Cortex of kidney (tissue), 1 donor: ENCODE measurements around the gene SLPI.

Experiments
- DNase-seq: peaks from one replicate; lab custom pipeline; 2025; lab: John Stamatoyannopoulos, UW

SLPI gene

DNA sequence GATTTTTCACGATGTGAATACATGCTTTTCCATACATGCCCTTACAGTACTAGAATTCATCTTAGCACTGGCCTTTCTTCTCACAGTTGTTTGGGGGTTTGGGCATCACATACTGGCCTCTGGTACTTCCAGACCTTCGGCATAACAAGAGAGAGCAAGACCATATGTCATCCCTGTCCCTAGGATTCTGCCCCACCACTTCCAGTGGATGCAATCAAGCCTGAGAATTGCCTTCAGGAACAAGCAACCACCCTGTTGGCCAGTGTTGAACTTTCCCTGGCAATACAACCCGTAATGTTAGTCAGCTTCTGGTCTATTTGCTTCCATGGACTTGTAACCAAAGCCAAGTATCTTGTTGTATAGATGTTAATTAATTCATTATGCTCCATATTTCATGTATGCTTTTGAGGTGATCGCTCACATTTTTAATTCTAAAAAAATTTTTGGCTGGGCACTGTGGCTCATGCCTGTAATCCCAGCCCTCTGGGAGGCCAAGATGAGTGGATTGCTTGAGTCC lies 15.4 kb upstream of the SLPI start:
- no peak for DNase-seq

DNA sequence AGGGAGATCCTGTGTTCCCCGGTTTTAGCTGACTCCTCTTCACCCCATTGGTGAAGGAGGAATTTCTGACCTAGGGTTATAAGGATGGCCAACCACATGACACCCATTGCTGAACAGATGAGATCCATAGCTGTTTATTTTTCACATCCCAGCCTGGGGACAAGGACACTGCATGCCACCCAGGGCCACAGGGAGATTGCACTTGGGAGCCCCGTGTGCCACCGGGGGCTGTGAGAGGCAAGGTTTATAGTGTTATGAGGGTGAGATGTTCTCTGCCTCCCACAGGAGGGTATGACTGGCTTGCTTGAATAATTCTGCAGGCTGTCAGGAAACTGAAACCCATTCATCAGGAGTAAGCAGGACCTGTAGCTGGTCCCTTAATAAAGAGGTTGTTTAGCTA lies 14.7 kb upstream of the SLPI start:
- DNase-seq = no peak

DNA sequence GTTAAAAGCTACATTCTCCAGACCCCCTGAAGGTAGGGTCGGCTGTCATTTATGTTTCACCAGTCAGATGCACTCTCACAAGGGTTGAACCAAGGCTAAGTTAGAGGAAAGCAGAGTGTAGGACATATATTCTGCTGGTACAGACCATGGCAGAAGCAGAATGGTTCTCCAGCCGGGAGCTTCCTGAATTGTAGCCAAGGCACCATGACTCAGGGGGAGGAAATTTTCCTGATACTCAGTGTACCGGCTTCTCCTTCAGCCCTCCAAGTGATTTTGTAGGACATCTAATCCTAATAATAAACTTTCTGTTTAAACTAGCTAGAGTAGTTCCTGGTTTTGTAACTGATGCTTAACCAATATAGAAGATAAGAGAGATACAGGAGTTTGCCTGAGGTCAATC lies 14.2 kb upstream of the SLPI start:
- DNase-seq = no peak

DNA sequence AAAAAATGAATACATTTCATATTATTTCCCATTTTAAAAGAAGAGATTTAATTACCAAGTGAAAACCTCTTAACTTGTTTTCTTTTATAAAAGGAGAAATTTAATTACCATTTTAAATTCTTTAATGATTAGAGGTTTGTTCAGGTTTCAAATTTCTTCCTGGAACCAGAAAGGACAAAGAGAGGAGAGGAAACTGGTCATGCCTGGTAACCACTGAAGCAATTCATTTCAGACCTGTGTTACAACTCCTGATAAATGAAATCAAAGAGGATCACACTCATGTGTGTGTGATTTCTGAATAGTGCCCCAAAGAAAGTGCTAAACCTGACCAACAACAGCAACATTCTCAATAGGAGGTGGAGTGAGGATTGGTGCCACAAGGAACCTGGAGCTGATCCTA lies 12.6 kb upstream of the SLPI start:
- DNase-seq = no peak

DNA sequence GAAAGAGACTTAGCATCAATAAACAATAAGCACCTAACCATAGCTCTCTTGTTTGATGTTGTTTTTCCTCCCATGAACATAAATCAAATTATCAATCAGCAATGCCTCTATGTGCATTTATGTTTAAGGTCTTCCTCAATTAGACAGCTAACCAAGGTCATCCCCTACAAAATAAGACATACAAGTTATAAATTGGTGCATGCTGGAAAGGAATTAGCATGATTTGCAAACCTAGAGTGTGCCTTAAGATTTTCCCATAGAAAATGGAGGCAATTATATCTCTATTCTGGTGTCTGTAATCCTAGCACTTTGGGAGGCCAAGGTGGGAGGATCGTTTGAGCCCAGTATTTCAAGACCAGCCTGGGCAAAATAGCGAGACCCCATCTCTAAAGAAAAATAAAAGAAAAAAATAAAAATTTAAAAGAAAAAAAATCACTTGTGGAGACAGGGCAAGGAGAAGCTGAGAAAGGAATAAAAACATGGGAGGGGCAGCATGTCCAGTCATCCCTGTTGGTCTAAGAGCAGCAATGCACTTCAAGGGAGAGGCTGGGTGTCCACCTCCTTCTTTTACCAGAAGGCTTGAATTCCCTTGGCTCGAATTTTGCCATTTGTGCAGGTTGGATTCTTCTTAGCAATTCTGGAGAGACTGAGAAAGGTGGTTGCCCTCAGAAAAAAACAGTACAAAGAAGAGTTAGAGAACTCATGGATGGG lies 9.3 kb upstream of the SLPI start:
- DNase-seq = no peak

DNA sequence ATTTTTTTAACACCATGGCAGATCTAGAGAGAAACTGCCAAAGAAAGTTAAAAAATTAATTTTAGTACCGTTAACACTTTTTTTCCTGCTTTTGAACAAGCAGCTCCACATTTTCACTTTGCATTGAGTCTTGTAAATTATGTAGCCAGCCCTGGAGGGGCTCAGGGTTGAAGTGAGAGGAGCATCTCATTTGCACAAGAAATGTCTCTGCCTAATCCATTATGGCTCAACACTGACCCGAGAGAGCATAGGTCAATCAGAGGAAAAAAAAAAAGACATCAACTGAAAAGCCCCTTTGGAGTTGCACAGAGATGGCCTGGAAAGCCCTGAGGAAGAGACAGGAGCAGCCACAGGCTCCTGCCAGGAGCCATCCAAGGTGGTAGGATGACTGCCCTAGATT lies 4.3 kb upstream of the SLPI start:
- no peak for DNase-seq

DNA sequence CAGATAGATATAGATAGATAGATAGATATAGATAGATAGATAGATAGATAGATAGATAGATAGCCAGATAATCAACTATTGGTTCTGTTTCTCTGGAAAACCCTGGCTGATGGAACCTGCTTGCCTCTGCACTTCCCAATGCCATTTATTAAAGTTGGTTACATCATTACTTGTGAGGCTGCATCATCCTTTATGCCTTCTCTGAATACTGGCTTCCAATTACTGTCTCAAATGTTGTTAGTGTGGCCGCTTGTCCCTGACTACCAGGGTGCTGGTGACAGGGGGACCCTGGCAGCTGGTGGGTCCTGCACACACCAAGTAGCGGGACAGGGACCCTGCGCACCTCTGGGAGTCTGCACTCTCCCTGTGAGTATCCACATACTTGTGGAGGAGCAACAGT lies 3.9 kb upstream of the SLPI start:
- DNase-seq = no peak

DNA sequence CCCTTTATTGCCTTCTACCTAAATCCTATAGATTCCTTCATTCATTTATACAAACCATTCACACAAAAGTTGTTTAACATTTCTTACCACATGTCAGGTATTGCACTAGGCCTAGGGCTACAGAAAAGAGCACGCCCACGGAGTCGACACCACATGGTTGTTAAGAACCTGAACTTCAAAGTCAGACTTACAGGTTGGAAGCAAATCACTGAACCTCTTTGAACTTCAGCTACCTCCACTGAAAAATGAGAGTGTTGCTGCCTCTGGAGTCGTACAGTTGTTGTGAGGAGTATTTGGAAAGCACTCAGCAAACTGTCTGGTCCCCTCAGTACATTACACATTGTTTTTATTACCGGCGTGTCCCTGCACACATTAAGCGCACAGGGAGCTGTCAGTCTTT lies 3.3 kb upstream of the SLPI start:
- no peak for DNase-seq

DNA sequence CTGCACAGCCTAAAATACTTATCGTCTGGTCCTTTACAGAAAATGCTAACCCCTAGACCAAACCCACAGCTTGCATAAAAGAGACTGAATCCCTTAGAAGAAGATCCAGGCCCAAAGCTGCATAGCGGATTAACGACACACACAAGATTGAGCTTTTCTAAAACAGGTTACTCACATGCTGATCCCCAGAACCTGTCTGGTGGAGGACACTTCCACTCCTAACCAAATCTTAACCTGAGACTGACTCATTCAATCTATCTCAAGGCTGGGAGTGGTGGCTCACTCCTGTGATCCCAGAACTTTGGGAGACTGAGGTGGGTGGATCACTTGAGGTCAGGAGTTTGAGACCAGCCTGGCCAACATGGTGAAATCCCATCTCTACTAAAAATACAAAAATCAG lies 2.8 kb upstream of the SLPI start:
- DNase-seq = no peak

DNA sequence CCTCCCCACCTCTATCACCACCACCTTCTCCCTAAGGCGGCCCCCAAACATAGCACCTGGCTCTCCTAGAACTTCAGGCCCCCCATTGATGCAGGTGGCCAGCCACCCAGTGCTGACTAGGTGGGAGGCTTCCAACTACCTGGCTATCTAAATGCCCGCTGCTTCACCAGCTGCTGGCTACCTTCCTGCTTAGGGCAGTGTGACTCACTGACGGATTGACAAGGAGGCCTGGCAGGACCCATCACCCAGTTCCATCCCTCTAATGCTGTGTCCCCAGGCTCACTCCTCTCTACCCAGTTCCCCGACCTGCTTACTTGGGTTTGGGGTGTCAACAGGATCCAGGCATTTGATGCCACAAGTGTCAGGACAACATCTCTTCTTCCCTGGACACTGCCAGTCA lies 1.1 kb downstream of the SLPI start:
- DNase-seq = no peak

DNA sequence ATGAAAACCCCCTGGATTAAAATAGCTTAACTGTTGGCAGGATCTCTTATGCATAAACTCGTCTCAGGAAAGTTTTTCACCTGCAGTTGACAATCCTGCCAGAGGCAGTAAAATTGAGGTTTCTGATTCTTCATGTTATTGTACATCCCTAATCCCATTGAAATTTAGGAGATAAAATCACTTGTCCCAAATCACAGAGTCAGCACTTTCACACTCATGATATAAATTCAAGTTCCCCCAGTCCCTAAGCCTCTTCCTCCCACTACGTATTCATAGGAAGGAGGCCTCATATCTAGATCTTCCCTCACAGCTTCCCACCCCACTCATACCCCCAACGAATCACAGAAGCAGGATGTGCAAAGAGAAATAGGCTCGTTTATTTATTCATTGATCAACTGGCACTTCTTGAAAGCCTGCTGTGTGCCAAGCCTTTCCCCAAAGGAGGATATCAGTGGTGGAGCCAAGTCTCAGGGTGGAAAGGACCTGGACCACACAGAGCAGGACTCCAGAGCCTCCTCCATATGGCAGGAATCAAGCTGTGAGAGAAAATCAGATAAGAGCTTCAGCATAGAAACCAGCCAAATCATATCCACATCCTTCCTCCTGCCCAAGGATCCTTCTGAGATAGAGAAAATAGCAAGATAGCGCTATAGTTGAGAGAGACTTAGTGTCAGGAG lies 2.3 kb downstream of the SLPI start:
- no peak for DNase-seq

DNA sequence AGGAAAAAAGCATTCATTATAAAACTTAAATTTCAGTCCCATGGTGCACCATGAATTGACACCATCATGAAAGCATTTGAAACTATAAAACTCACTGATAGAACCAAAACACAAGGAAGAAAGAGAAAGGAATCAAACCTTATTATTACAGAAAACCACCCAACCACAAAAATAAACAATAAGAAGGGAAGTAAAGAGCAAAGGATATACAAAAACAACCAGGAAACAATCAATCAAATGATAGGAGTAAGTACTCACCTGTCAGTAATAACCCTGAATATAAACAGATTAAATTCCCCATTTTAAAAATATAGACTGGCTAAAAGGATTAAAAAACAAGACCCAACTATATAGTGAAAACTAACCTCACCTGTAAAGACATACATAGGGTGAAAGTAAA lies 5.8 kb downstream of the SLPI start:
- no peak for DNase-seq

DNA sequence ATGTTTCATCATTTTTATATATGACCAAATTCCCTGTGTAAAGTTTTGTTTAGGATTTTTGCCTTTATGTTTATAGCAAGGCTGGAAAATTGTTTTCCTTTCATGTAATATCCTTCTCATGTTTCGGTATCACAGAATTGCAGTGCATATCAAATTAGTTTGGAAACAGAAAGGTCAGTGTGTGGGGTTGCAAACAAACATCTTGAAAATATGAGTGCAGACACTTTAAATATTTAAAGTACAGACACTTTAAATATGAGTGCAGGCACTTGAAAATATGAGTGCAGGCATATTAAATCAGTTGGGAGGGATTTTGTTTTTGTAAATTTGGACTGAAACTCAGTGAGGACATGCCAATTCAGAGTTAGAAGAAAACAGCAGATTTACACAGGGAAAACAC lies 6.5 kb downstream of the SLPI start:
- no peak for DNase-seq

DNA sequence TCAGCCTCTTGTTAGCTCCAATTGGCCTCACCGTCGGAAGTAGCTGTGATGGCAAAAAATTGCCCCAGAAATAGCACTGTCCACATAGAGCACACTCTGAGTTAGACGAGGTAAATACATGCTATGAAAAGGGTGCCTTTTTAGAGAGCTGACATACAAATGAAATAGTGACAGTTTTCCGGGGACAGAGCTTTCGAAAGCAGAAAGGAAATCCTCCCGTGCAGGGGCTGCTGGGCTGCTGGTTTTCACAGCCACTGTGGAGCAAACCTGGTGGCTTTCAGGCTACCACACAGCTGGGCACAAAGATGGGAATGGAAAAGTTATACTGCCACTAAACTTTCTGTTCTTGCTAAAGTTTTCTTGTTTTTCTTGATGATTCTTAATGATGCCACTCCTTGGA lies 8.3 kb downstream of the SLPI start:
- no peak for DNase-seq

DNA sequence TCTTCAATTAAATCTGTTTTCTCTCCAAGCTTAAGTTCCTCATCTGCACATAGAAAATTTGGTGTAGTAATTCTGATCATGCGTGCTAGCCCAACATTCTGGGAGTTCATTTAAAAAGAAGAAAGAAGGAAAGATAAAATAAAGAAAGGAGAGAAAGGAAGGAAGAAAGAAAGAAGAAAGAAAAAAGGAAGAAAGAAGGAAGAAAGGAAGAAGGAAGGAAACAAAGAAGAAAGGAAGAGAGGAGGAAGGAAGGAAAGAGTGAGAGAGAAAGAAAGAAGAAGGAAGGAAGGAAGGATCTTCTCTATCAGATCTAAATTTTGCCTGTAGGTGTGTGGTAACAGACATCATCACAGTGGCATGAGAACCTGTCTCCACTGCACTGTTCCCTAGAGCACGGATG lies 16.2 kb downstream of the SLPI start:
- DNase-seq = no peak

DNA sequence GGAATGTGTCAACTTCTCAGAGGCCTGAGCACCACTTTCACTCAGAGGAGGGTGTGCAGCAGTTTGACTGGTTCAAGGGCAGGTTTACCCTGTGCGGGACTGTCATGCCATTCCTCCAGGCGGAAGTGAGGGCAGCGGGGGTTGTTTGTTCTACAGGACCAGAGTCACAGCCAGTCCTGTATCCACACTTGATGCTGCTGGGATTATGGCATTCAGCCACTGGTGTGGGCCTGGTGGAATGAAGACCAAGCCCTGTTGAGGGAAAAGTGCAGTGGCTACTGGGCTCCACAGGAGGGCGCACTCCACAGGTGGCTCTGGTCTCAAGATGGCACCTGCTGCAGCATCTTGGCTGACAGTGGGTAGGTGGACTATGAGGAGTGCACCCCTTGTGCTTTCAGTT lies 18.4 kb downstream of the SLPI start:
- DNase-seq = no peak

DNA sequence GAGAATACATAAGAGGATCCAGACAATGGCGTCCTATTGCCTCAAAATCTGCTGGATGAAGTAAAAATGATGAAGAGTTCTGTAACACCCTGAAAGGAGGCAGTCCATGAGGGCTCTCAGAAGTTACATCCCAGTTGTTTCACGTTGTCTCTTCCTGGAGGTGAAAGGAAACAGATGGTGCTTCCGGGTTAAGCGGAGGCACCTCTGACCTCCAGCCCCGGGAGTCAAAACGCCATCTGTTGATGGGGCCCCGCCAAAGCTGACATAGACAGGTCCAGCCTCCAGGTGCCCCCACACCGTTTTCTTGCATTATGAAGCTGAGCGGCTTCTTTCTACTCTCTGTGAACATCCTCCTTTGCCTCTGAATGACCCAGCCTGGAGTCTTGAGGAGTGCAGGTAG lies 23.7 kb downstream of the SLPI start:
- no peak for DNase-seq

DNA sequence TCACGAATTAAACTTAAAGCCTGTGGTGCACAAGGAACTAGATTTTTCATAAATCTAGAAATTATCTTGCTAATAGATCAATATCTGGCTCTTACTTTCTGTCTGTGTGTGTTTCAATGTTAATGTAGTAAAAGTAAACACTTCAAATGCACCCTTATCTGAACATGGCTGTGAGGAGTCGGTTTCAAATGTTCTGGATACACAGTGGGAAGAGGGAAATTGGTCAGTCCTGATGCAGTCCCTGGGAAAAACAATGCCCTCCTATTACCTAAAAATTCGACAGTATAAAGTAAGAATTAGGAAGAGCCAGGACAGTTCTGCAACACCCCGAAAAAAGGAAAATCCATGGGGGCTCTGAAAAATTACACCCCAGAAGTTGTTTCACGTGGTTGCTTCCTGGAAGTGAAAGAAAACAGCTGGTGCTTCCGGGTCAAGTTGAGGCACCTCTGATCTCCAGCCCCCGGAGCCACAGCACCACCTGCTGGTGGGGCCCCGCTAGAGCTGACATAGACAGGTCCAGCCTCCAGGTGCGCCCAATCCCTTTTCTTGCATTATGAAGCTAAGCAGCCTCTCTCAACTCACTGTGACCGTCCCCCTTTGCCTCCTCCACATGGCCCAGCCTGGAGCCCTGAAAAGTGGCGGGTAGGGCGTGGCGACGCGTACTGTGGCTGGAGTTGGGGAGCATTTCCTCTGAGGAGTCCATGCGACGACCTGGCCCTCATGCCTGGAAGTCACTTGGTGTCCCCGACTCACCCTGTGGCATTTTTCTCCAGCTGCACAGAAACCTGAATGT lies 24.9 kb downstream of the SLPI start:
- no peak for DNase-seq

DNA sequence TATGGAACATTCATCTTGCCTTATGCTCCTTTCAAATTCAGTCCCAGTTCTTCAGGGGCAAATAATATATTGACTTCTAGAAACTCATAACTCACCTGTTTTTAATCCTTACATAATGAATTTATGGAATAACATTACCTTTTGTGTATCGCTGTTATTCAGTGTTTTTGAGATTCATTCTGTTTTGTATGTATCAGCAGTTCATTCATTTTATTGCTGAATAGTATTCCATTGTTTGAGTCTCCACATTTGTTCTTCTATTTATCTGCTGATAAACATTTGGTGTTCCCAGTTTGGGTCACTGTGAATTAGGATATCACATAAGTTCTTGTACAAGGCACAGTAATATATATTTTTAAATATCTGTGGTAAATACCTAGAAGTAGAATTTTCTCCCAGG lies 28.1 kb downstream of the SLPI start:
- no peak for DNase-seq

DNA sequence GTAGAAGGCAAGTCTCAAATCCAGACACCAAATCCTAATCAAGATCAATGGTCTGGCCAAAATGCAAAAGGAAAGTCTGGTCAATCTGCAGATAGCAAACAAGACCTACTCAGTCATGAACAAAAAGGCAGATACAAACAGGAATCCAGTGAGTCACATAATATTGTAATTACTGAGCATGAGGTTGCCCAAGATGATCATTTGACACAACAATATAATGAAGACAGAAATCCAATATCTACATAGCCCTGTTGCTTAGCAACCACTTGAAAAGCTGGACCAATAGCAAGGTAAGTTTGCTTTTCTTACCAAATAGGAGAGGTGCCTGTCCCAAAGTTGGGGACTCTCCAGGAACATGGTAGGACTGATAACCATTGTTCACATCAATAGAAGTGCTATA lies 31.2 kb downstream of the SLPI start:
- DNase-seq = no peak

DNA sequence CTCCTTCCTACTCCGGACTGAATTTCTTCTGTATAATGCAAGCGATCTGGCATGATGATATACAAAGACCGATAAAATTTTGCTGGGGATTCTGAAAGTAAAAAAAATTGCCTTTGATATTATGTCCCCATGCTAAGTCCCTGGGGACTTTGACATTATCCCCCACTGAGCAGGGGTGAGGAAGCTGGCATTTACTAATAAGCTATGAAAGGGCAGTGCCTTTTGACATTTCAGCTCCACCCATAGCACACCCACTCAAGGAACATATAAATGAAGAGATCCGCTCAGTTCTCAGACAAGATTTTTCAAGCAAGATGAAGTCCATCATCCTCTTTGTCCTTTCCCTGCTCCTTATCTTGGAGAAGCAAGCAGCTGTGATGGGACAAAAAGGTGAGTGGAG lies 33.3 kb downstream of the SLPI start, which contains the start of gene SEMG2:
Gene SEMG2, plus strand, starts transcription at position 298 of the 400 bp plus-strand sequence. Its CDS starts 17 bp downstream, at position 315.
- no peak for DNase-seq

DNA sequence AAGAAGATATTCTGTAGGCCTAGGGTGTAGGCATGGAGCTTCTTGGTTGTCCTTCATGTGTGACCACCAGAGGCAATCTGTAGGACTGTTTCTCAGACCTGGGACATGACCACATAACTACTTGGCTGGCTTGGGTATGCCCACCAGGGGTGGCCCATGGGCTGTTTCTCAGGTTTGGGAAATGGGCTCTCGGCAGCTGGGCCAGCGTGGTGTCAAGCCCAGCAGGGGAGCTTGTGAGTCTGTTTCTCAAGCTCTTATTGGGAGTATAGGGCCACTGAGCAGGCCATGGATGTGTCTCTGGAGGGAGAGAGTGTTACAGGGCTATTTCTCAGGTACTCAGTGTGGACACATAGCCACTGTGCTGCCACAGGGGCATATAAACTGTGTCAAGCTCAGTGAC lies 35.7 kb downstream of the SLPI start:
- no peak for DNase-seq

DNA sequence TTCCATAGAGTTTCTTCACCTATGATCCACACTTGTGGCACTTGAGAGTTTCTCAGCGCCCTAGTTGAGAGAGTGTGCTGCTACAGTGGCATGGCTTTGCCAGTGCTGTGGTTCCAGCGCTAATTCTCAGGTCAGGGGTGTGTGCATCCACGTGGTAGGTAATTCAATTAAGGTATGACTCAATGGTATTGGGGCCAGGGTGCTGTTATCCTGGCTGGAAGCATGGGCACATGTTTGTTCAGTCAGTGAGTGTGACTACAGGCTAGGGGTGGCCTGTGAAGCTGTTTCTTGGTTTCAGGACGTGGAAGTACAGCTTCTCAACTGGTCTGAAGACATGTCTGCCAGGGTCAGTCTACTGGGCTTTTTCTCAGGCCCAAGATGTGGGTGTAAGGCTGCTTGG lies 36.2 kb downstream of the SLPI start:
- no peak for DNase-seq
